Measurements from ENCODE around the gene ALKBH6. TPM values are rescaled to one million over a fixed set of nuclear protein-coding genes. Genes with fewer than 3 reads are reported as not detected.

Gene ALKBH6
- total RNA-seq, 4 donors from 2014 or later: 11.9 to 37.9 (median 25.0) TPM

- TF ChIP-seq POLR2A (IDR thresholded peaks at IDR 0.05): no peak
- no peak for TF ChIP-seq CTCF (IDR thresholded peaks at IDR 0.05)
- no peak for DNase-seq (ENCODE audit: low spot score in 2 of 2)
- no peak overlapping the region for H3K4me3 ChIP-seq (ENCODE audit: low read depth, poor library complexity, severe bottlenecking)
- 96% methylated on average over 49 of the region's 49 CpGs for WGBS, 2 donors
- intact Hi-C loops (cut with DNase I; ENCODE audit: low total_unique reads): no loop called here
These were observed 12.3 kb upstream of the ALKBH6 start for GRCh38 chr19:36026091-36026876.

- TF ChIP-seq CTCF (IDR thresholded peaks at IDR 0.05) (no peak), POLR2A (IDR thresholded peaks at IDR 0.05) (no peak)
- H3K4me3 ChIP-seq (ENCODE audit: low read depth, poor library complexity, severe bottlenecking): no peak overlapping the region
- WGBS, 2 donors: 78 to 95% methylated on average over 1 of the region's 1 CpG
- no peak for DNase-seq (ENCODE audit: low spot score in 2 of 2)
- intact Hi-C loops (cut with DNase I; ENCODE audit: low total_unique reads): no loop called here
These were observed 11.5 kb upstream of the ALKBH6 start for GRCh38 chr19:36025541-36025940.

- intact Hi-C loops (cut with DNase I; ENCODE audit: low total_unique reads): no loop called here
- H3K4me3 ChIP-seq (ENCODE audit: low read depth, poor library complexity, severe bottlenecking): no peak overlapping the region
- DNase-seq (ENCODE audit: low spot score in 2 of 2): no peak
- TF ChIP-seq CTCF (IDR thresholded peaks at IDR 0.05) (no peak), POLR2A (IDR thresholded peaks at IDR 0.05) (no peak)
- WGBS, 2 donors: 96 to 97% methylated on average over 5 of the region's 5 CpGs
These were observed 9.4 kb upstream of the ALKBH6 start for GRCh38 chr19:36023432-36023831.

- TF ChIP-seq POLR2A (IDR thresholded peaks at IDR 0.05): no peak
- no peak for TF ChIP-seq CTCF (IDR thresholded peaks at IDR 0.05)
- H3K4me3 ChIP-seq (ENCODE audit: low read depth, poor library complexity, severe bottlenecking): no peak overlapping the region
- intact Hi-C loops (cut with DNase I; ENCODE audit: low total_unique reads): no loop called here
- WGBS, 2 donors: 93 to 94% methylated on average over 22 of the region's 22 CpGs
- no peak for DNase-seq (ENCODE audit: low spot score in 2 of 2)
These were observed 5.2 kb upstream of the ALKBH6 start for GRCh38 chr19:36019061-36019670.

GRCh38 chr19:36013280-36014011 lies 567 bp downstream of the ALKBH6 start:
- intact Hi-C loops (cut with DNase I; ENCODE audit: low total_unique reads): no loop called here
- peak overlapping the region; percentile 59 for H3K4me3 ChIP-seq (ENCODE audit: low read depth, poor library complexity, severe bottlenecking)

More at GRCh38 chr19:36013280-36014011, 567 bp downstream of the ALKBH6 start:
- no peak for TF ChIP-seq CTCF (IDR thresholded peaks at IDR 0.05)
- TF ChIP-seq POLR2A (IDR thresholded peaks at IDR 0.05): no peak
- 27 to 33% methylated on average over 15 of the region's 15 CpGs for WGBS, 2 donors
- DNase-seq (ENCODE audit: low spot score in 2 of 2): no peak

Measured in lower leg skin (tissue), 4 donors.